Heart left ventricle (tissue), 16 donors: Measurements from ENCODE around the gene SERPINB10. TPM values are rescaled to one million over a fixed set of nuclear protein-coding genes. Genes with fewer than 3 reads are reported as not detected.

ENCODE experiments used
- ATAC-seq, 4 donors: fragments of 200-7000 bp; cut with Tn5 transposase; one replicate each; pipeline ENCODE4 v1.9.1; 2020 to 2022; ENCODE audit warnings: moderate library complexity in 4 of 4, mild to moderate bottlenecking in 3 of 4, moderate number of reproducible peaks in 1 of 4
- DNase-seq, 5 donors: peaks; one replicate each; pipeline ENCODE4 v3.0.0-alpha.2; 2020
- H3K27ac ChIP-seq, 12 donors: fragments of 200-600 bp; sonication (generic) in 4 of 12; one replicate each; pipeline versions ENCODE4 v1.5.0 to v1.8.0; 2016 to 2022; ENCODE audit warnings: mild to moderate bottlenecking in 2 of 12
- H3K27me3 ChIP-seq, 9 donors: fragments of 200-600 bp; sonication (generic) in 2 of 9; one replicate each; pipeline versions ENCODE4 v1.5.1 to v1.8.0; 2016 to 2022; ENCODE audit warnings: mild to moderate bottlenecking in 3 of 9
- H3K36me3 ChIP-seq, 9 donors: fragments of 200-600 bp; sonication (generic) in 2 of 9; one replicate each; pipeline versions ENCODE4 v1.5.0 to v1.8.0; 2018 to 2022; ENCODE audit warnings: mild to moderate bottlenecking in 2 of 9
- H3K4me1 ChIP-seq, 12 donors: fragments of 200-600 bp; sonication (generic) in 4 of 12; one replicate each; pipeline versions ENCODE4 v1.5.0 to v1.8.0; 2016 to 2022; ENCODE audit warnings: mild to moderate bottlenecking in 3 of 12
- H3K4me3 ChIP-seq, 12 donors: fragments of 200-600 bp; sonication (generic) in 4 of 12; one replicate each; pipeline versions ENCODE4 v1.5.0 to v1.8.0; 2017 to 2022; ENCODE audit warnings: mild to moderate bottlenecking in 9 of 12, moderate library complexity in 4 of 12
- H3K9me3 ChIP-seq, 12 donors: fragments of 200-600 bp; sonication (generic) in 4 of 12; one replicate each; pipeline versions ENCODE4 v1.5.0 to v1.8.0; 2016 to 2022; ENCODE audit warnings: mild to moderate bottlenecking in 1 of 12
- POLR2A ChIP-seq, 2 donors: fragments of 450-650 bp; IDR thresholded peaks; one replicate each; pipeline ENCODE4 v1.6.1; 2017; ENCODE audit warnings: antibody characterized with exemption in 2 of 2, mild to moderate bottlenecking in 2 of 2, moderate library complexity in 2 of 2
- WGBS, 4 donors: extraction: QIAGEN DNeasy Blood & Tissue Kit in 2 of 4; methylation state at CpG; one replicate each; pipeline versions ENCODE4 v1.1.5 to v1.1.7; 2013 to 2018; 5-methylcytosine and 5-hydroxymethylcytosine counted together
- intact Hi-C, 10 donors: fragments of 100-400 bp; cut with DNase I; formaldehyde crosslinking; loops; one replicate each; pipeline versions ENCODE4 v1.11.1 to v1.14.2; 2022
- polyA plus RNA-seq, 2 donors: library from polyadenylated mRNA; stranded (reverse); fragments of 200-250 nt; gene quantifications; one replicate each; pipeline ENCODE4 v1.2.3, GENCODE V29; 2013
- total RNA-seq, 9 donors: library from RNA; depleted of rRNA in 2 of 9; stranded (reverse); fragments of >200 nt in 2 of 9; fragmentation: NEBNext Ultra II Directional in 3 of 9; extraction: Animal tissue kit (Norgen Biotek cat#: 25700) in 3 of 9; gene quantifications; one replicate each; pipeline versions ENCODE4 v1.1.0 to v1.2.4, GENCODE V29; 2016 to 2023
- TF ChIP-seq, protein P1 (sequence below), 12 donors: fragments of 200-600 bp; sonication (generic) in 4 of 12; IDR thresholded peaks; one replicate each; pipeline versions ENCODE4 v1.5.0 to v1.8.0; 2018 to 2022; ENCODE audit warnings: antibody characterized with exemption in 12 of 12, mild to moderate bottlenecking in 5 of 12
- donor health status: ischemic (EF 13 %, LVEDD 7.1; RV severe dilation, severe dysfunction).
- donor health status: healthy with polysubstance abuse.
- donor health status: DM: no; HTN: yes; CAD: no.
- donor health status: DM: no; HTN: no; CAD: no.
- donor health status: ischemic (EF 25% LVEDD 6.9; RV normal size, moderate dysfunction).
- donor health status: ischemic (EF 25% LVEDD 5.7; RV mildly dilated, moderate dysfunction).
- donor health status: healthy.
- donor health status: DM: yes; HTN: yes; CAD: no.
- donor health status: ischemic (EF 35%, LVEDD 5.7; RV mildly dilated, moderate dysfunction).
- donor health status: nonischemic (EF 11% LVEDD 7.7; RV severe dilation, severe dysfunction).
- donor health status: DM: yes; HTN: yes; CAD: no.
- donor health status: PGD.
- donor health status: ischemic (EF 29% LVEDD 5.4; RV normal size, mild dysfunction).
- donor health status: nonischemic (EF 23%, LVEDD 6.1; RV moderate dilation, normal function).

Gene SERPINB10
- total and polyA plus RNA-seq, 11 donors, result 0.20 TPM; not detected in 10

DNA sequence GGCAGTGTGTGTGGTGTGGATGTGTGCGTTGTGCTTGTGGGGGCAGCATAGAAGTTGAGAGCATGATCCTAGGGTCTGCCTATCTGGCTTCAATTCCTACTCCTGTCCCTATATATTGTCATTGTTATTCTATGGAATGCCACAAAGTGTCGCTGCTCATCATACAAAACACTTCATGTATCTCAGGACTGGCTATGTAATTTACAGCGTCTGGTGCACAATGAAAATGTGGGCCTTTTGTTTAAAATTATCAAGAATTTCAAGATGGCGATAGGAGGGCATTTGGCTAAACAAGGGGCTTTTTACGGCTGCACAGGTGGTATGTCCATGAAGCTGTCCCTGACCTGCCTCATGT, 16.8 kb upstream of the SERPINB10 start:
- TF ChIP-seq POLR2A (IDR thresholded peaks at IDR 0.05), result no peak
- TF ChIP-seq, protein P1, sequence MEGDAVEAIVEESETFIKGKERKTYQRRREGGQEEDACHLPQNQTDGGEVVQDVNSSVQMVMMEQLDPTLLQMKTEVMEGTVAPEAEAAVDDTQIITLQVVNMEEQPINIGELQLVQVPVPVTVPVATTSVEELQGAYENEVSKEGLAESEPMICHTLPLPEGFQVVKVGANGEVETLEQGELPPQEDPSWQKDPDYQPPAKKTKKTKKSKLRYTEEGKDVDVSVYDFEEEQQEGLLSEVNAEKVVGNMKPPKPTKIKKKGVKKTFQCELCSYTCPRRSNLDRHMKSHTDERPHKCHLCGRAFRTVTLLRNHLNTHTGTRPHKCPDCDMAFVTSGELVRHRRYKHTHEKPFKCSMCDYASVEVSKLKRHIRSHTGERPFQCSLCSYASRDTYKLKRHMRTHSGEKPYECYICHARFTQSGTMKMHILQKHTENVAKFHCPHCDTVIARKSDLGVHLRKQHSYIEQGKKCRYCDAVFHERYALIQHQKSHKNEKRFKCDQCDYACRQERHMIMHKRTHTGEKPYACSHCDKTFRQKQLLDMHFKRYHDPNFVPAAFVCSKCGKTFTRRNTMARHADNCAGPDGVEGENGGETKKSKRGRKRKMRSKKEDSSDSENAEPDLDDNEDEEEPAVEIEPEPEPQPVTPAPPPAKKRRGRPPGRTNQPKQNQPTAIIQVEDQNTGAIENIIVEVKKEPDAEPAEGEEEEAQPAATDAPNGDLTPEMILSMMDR (IDR thresholded peaks at IDR 0.05), result no peak
- DNase-seq (no peak), ATAC-seq (no peak)
- H3K27me3 ChIP-seq, result no peaks in the 10 kb centered on the region
- no peaks in the 10 kb centered on the region for H3K36me3 ChIP-seq
- intact Hi-C loops, result no loop called here
- no peak overlapping the region for H3K27ac ChIP-seq
- 65 to 69% (median 66%) methylated on average over 5 of the region's 5 CpGs for WGBS, 4 donors
- no peaks in the 10 kb centered on the region for H3K4me1 ChIP-seq
- no peak overlapping the region for H3K4me3 ChIP-seq
- H3K9me3 ChIP-seq, result no peaks in the 10 kb centered on the region

DNA sequence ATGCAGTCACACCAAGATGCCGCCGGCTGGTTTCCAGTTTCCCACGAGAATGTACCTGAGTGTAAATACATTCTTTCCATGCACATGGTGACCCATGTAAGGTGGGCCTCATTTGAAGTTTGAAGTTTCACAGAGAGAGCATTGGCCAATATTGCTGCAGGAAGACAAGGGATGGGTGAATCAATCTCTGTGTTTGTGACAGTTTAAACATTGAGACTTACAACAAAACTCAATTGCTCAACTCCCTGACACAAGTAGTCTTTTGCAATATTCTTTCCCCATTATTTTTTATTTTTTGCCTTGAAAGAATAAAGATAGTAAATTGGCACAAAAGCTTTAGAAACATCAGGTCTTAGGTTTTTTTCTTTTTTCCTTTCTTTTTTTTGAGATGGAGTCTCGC, 15.2 kb upstream of the SERPINB10 start:
- DNase-seq (no peak), ATAC-seq (no peak)
- H3K27ac ChIP-seq, result no peak overlapping the region
- intact Hi-C loops, result no loop called here
- no peak overlapping the region for H3K4me3 ChIP-seq
- H3K4me1 ChIP-seq, result no peaks in the 10 kb centered on the region
- no peaks in the 10 kb centered on the region for H3K36me3 ChIP-seq
- H3K27me3 ChIP-seq, result no peaks in the 10 kb centered on the region
- H3K9me3 ChIP-seq, result no peaks in the 10 kb centered on the region
- WGBS, 4 donors, result 82 to 90% (median 89%) methylated on average over 4 of the region's 4 CpGs
- TF ChIP-seq POLR2A (IDR thresholded peaks at IDR 0.05), result no peak
- TF ChIP-seq, protein P1 (IDR thresholded peaks at IDR 0.05), result no peak

DNA sequence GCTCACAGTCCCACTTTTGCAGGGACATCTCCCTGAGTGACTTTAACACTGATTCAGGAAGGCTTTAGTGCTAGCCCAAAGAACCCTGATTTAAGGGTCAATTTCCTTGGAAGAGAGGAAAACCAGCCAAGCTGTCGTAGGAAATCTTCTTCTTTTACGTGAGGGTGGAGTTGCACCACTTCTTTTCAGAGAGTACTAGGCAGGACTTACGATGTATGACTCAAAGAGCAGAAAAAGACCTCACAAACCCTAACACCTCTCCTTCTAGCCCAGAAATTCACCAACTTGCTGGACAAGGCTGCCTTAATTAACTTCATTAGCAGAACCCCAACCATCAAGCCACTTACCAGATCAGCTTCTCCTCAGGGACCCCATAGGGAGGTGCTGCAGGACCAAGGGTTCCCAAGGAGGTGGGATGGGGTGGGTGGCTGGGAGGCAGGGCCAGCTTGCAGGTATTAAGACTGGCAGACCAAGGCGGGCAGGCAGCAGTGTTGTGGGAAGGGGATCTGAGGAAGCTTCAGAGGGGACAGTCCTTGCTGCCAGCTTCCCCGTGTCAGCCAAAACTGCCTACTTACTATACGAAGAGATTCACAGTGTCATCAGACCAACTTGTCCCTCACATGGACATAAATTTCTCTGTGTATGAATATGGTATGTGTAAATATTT, 13.5 kb upstream of the SERPINB10 start:
- ATAC-seq, result no peak
- Histone ChIP-seq H3K4me3 (no peak overlapping the region), H3K27ac (no peak overlapping the region), H3K27me3 (no peaks in the 10 kb centered on the region), H3K9me3 (no peaks in the 10 kb centered on the region), H3K4me1 (no peaks in the 10 kb centered on the region), H3K36me3 (no peaks in the 10 kb centered on the region)
- intact Hi-C loops, result no loop called here
- no peak for DNase-seq
- TF ChIP-seq, protein P1 (IDR thresholded peaks at IDR 0.05), result no peak
- no peak for TF ChIP-seq POLR2A (IDR thresholded peaks at IDR 0.05)
- WGBS, 4 donors, result 81 to 89% (median 83%) methylated on average over 4 to 6 of the region's 6 CpGs

DNA sequence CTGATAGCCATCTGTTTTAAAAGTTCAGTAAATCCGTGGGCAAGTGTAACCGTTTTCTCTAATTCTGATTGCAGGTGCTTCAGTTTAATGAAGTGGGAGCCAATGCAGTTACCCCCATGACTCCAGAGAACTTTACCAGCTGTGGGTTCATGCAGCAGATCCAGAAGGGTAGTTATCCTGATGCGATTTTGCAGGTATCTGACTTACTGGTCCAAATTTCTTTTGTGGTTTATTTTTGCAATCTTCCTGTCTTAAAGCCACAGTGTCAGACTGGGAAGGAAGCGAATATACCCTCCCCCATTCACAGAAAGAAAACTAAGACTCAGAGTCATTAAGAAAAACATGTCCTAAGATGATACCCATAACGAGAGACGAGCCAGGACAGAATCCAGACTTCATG, 12.6 kb upstream of the SERPINB10 start:
- Histone ChIP-seq H3K4me1 (no peaks in the 10 kb centered on the region), H3K36me3 (no peaks in the 10 kb centered on the region), H3K9me3 (no peaks in the 10 kb centered on the region), H3K4me3 (no peak overlapping the region), H3K27me3 (no peaks in the 10 kb centered on the region), H3K27ac (no peak overlapping the region)
- intact Hi-C loops, result no loop called here
- DNase-seq (no peak), ATAC-seq (no peak)
- WGBS, 4 donors, result 60 to 76% (median 68%) methylated on average over 6 of the region's 6 CpGs
- TF ChIP-seq, protein P1 (IDR thresholded peaks at IDR 0.05), result no peak
- TF ChIP-seq POLR2A (IDR thresholded peaks at IDR 0.05), result no peak
